Activated B cell treated with CpG ODN at 0.5 μM for 24 hours (primary cell): ENCODE data around the gene CRELD1. TPM values are rescaled to one million over a fixed set of nuclear protein-coding genes. Genes with fewer than 3 reads are reported as not detected.
A peak's percentile ranks its signal among the peaks of the same experiment; 100 is the strongest.
"Not testable (repeated sequence)": the region's sequence is repeated elsewhere in the genome, so short reads cannot be mapped to it uniquely, and the experiment has no call there.

ENCODE experiments used
- ATAC-seq: fragments of 200-7000 bp; cut with Tn5 transposase; one replicate; pipeline ENCODE4 v1.10.0; 2021; ENCODE audit warnings: low read depth, mild to moderate bottlenecking, moderate library complexity
- CTCF ChIA-PET: fragments of 350-600 bp; sonication (Branson Sonifier 250); formaldehyde crosslinking; loops from one replicate; lab custom pipeline; 2021; ENCODE audit warnings: antibody characterized with exemption; lab: Charles Lee
- POLR2A ChIA-PET: fragments of 350-600 bp; sonication (Branson Sonifier 250); formaldehyde crosslinking; loops from one replicate; lab custom pipeline; 2021; ENCODE audit warnings: antibody characterized with exemption; lab: Charles Lee
- DNase-seq: peaks from one replicate; pipeline ENCODE4 v3.0.0; 2022
- H3K27ac Mint-ChIP-seq: one replicate; pipeline ENCODE4 v1.8.0; 2020; ENCODE audit warnings: mixed read lengths
- H3K27me3 Mint-ChIP-seq: one replicate; pipeline ENCODE4 v1.8.0; 2021; ENCODE audit warnings: mixed read lengths
- H3K36me3 Mint-ChIP-seq: one replicate; pipeline ENCODE4 v1.8.0; 2021; ENCODE audit warnings: low read depth, mixed read lengths
- H3K4me1 Mint-ChIP-seq: one replicate; pipeline ENCODE4 v1.8.0; 2021; ENCODE audit warnings: mixed read lengths
- H3K4me3 Mint-ChIP-seq: one replicate; pipeline ENCODE4 v1.8.0; 2020; ENCODE audit warnings: mild to moderate bottlenecking, mixed read lengths
- H3K9me3 Mint-ChIP-seq: one replicate; pipeline ENCODE4 v1.8.0; 2020; ENCODE audit warnings: mixed read lengths
- CTCF ChIP-seq: fragments of 200-600 bp; IDR thresholded peaks from one replicate; pipeline ENCODE4 v1.8.0; 2022; ENCODE audit warnings: antibody characterized with exemption, mild to moderate bottlenecking
- intact Hi-C: fragments of 100-400 bp; cut with micrococcal nuclease; formaldehyde crosslinking; loops from one replicate; pipeline ENCODE4 v1.15.1; 2024
- total RNA-seq: library from RNA; stranded (reverse); gene quantifications from 2 replicates; pipeline ENCODE4 v1.2.3, GENCODE V29; 2022

The CRELD1 gene
- total RNA-seq, 1 donor from 2014 or later, result 30.5 TPM

- DNase-seq, result no peak
- ChIA-PET POLR2A (interaction anchor here (0.6 to 2.0 kb wide), 3 partner anchors 39 to 288 kb away, joined by 3 to 7 read pairs (median 4); partner anchors contain the start of genes ARPC4 and CRELD1), CTCF (interaction anchor here (0.6 to 1.1 kb wide), 5 partner anchors 10 to 884 kb away, joined by 3 to 4 read pairs (median 3); partner anchors contain the start of gene CRELD1)
- Mint-ChIP-seq H3K36me3 (peaks cover 33% of the 10 kb centered on the region), H3K27ac (peak overlapping the region; percentile 50), H3K27me3 (no peaks in the 10 kb centered on the region), H3K9me3 (no peaks in the 10 kb centered on the region), H3K4me3 (no peak overlapping the region), H3K4me1 (peaks cover 57% of the 10 kb centered on the region)
- intact Hi-C loops, result no loop called here
- ATAC-seq, result no peak
- TF ChIP-seq CTCF, result no peak
These were observed 39.9 kb upstream of the CRELD1 start for GRCh38 chr3:9893739-9894138.

- Mint-ChIP-seq H3K36me3 (peaks cover 31% of the 10 kb centered on the region), H3K4me1 (peaks cover 48% of the 10 kb centered on the region)
- H3K27me3 Mint-ChIP-seq, ATAC-seq, intact Hi-C loops, H3K4me3 Mint-ChIP-seq, H3K27ac Mint-ChIP-seq, DNase-seq, CTCF ChIA-PET, H3K9me3 Mint-ChIP-seq: not testable (repeated sequence)
- POLR2A ChIA-PET, result interaction anchor here (0.7 kb wide), 2 partner anchors 87 to 103 kb away, joined by 3 to 5 read pairs; partner anchors contain the start of gene ARPC4
These were observed 37.9 kb upstream of the CRELD1 start for GRCh38 chr3:9895715-9896114.

GRCh38 chr3:9896755-9897407, 36.8 kb upstream of the CRELD1 start:
- ATAC-seq, intact Hi-C loops, DNase-seq, H3K27me3 Mint-ChIP-seq, CTCF ChIA-PET, H3K9me3 Mint-ChIP-seq, H3K4me3 Mint-ChIP-seq, POLR2A ChIA-PET: not testable (repeated sequence)
- Mint-ChIP-seq H3K4me1 (peaks cover 42% of the 10 kb centered on the region), H3K36me3 (peaks cover 27% of the 10 kb centered on the region), H3K27ac (peak overlapping the region; percentile 60)

GRCh38 chr3:9897408-9898372, 35.9 kb upstream of the CRELD1 start:
- peaks cover 21% of the 10 kb centered on the region for H3K36me3 Mint-ChIP-seq
- H3K27ac Mint-ChIP-seq, result peak overlapping the region; percentile 18
- no peak for TF ChIP-seq CTCF
- intact Hi-C loops, result no loop called here
- no peaks in the 10 kb centered on the region for H3K9me3 Mint-ChIP-seq
- CTCF ChIA-PET, result no interaction called here
- no peaks in the 10 kb centered on the region for H3K27me3 Mint-ChIP-seq
- DNase-seq, result no peak
- H3K4me3 Mint-ChIP-seq, result no peak overlapping the region
- peaks cover 33% of the 10 kb centered on the region for H3K4me1 Mint-ChIP-seq
- no peak for ATAC-seq
- POLR2A ChIA-PET, result no interaction called here

GRCh38 chr3:9898467-9899241, 35.0 kb upstream of the CRELD1 start:
- Mint-ChIP-seq H3K9me3 (no peaks in the 10 kb centered on the region), H3K27me3 (no peaks in the 10 kb centered on the region), H3K4me1 (peaks cover 26% of the 10 kb centered on the region), H3K4me3 (no peak overlapping the region), H3K36me3 (peaks cover 12% of the 10 kb centered on the region), H3K27ac (no peak overlapping the region)
- ChIA-PET POLR2A (no interaction called here), CTCF (no interaction called here)
- ATAC-seq (no peak), DNase-seq (no peak)
- TF ChIP-seq CTCF, result no peak
- intact Hi-C loops, result no loop called here
